DMS153 treated with DMSO at 0.1 percent for 48 hours (cell line): ENCODE results near the gene HNRNPF.
"Not testable (repeated sequence)": the region's sequence is repeated elsewhere in the genome, so short reads cannot be mapped to it uniquely, and the experiment has no call there.

Source experiments
- DNase-seq: peaks from one replicate; lab custom pipeline; 2025; ENCODE audit not compliant: unreplicated experiment; lab: John Stamatoyannopoulos, UW

Gene HNRNPF

DNA sequence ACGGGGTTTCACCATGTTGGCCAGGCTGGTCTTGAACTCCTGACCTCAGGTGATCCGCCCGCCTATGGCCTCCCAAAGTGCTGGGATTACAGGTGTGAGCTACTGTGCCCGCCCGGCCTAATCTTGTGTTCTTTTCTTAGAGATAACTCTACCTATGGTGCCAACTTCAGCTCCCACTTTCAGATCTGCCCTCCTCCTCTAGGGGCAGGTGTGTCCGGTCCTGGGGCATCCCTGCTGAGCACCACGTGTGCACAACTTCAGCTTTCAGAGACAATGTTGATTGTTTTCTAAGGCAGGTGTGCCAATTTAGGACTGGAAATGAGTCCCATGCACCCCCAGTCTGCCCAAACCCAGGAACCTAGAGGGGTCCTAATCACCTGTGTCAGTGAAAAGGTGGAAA is 56.0 kb downstream of the HNRNPF start:
- no peak for DNase-seq

DNA sequence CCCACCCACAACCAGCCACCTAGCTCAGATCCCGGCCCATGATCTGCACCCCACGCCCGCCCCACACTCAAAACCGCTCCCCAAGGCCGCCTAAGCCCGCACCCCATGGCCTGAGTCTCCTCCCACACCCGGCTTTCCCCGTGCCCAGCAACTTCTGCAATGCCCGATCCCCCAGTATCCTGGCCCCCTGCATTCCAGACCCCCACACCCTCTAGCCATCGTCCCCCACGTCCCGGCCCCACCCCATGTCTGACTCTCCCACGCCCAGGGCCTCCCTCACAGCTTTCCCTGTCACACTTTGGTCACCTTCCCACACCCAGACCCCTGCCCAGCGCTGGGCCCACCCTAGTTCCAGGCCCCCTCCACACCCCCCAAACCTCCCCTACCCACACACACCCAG is 57.7 kb downstream of the HNRNPF start:
- no peak for DNase-seq

- DNase-seq: no peak
Observed at GRCh38 chr10:43350686-43351085, 58.3 kb downstream of the HNRNPF start.

DNA sequence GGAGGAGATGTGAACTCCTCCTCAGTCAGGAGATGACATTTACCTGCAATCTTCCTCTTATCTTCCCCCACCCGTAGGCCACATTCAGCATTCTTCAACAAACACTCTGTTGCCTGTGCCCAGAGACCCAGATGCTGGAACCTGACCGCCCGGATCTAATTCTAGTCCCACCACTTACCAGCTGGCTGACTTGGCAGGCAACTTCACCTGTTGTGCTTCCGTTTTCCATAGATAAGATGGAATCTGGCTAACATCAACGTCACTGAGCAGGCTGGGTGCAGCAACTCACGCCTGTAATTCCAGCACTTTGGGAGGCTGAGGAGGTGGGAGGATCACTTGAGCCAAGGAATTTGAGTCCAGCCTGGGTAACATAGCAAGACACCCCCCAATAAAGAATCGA is 58.8 kb downstream of the HNRNPF start:
- no peak for DNase-seq

- peak; percentile 72 for DNase-seq
Observed at GRCh38 chr10:43348511-43349312, 60.3 kb downstream of the HNRNPF start.

- no peak for DNase-seq
Observed at GRCh38 chr10:43347997-43348396, 61.0 kb downstream of the HNRNPF start.

DNA sequence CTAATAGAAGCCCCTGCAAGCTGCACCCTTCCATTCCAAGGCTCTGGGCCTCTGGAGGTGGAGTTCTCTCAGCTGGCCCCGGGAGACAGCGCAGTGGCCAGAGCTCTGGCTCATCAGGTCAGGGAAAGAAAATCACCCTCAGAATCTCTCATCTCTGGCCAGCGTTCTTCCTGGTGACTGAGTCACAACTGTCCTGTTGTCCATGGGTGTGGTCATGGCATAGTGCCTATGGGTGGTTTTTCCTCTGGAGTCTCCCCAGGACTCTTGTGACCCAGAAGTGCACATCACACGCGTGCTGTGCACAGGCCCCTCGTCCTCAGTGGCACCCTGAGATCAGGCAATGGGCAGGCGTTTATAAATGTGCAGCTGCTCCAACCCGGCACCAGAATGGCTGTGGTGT is 64.9 kb downstream of the HNRNPF start:
- no peak for DNase-seq

GRCh38 chr10:43343126-43343525 is 65.9 kb downstream of the HNRNPF start:
- no peak for DNase-seq

DNA sequence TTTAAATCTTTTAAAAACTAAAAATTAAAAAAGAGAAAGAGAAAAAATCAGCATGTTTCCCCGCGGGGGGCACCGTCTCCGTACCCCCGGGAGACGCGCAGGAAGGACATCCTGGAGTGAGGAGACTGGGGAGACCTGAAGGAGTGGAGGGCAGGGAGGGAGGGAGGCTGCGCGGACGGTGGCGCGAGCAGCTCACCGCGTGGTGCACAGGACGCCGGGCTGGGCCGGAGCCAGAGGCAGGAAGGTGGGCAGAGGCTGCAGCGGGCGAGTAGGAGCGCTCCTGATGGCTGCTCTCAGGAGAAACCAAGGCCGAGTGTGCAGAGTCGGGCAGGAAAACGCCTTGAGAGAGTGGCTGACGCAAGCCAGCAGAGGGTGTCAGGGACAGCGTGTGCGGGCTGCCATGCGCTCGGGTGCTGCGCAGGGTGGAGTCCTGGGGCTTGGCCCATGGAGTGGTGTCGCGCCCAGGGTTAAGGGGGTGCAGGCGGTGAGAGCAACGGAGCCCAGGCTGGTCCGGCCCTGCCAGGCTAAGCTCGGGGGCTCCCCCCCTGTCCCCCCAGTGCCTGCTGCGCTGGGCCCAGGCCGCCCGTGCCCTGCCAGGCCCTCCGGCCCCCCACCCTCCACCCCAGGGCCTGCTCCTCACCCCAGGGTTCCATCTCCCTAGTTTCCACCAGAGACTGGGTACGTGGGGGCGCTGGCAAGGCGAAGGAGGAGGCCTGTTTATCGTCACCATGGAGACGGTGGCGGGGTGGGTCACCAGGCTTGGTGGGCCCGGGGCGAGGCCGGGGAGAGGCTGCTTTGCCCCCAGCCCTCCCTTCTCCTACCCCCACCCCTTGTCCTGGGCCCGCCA is 66.5 kb downstream of the HNRNPF start:
- no peak for DNase-seq

DNA sequence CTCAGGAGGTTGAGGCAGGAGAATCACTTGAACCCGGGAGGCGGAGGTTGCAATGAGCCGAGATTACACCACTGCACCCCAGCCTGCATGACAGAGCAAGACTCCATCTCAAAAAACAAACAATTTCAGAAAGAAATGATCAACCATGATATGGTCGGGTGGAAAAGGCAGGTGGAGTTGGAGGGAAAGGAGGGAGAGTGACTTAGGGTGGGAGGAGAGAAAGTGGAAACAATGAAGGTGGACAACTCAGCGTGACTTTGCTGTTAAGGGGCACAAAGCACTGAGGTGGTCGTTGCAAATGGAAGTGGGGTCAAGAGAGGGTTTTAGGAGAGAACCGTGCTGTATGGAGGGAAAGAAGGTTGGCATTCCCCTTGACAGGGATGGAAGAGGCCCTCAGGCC is 67.5 kb downstream of the HNRNPF start:
- no peak for DNase-seq

DNA sequence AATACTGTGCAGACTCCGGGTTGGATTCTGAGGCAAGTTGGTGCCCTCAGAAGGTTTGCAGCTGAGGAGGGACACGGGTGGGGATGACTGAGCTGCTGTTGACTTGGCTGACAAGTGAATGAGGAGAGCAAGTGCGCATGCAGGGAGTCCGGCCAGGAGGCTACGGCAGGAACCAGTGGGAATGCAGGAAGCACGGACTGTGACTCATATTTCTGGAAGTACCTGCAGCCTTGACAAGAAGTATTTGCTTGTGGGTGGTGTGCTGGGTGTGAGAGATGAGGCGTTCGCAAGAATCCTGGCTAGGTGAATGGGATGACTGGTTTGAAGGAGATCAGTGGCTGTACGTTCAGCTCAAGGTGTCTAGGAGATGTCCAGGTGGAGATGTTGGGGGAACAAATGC is 68.4 kb downstream of the HNRNPF start:
- no peak for DNase-seq

- no peak for DNase-seq
Observed at GRCh38 chr10:43340101-43340500, 68.9 kb downstream of the HNRNPF start.

DNA sequence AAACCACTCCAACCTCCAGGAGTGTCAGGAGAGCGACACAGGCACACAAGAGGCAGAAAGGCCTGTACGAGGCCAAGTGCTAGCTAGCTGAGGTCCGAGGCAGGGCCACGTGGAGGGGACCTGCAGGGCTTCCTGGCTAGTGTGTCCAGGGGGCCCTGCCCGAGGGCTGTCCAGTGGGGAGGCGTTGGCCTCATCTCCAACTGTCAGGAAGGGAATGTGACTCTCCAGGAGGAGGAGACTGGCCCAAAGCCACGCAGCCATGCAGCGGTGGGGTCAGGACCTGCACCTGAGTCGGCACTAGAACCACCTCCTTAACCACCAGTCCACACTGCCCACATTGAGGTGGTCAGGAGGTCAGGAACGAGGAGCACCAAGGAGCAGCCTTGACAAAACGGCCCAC is 69.8 kb downstream of the HNRNPF start:
- DNase-seq: no peak

DNA sequence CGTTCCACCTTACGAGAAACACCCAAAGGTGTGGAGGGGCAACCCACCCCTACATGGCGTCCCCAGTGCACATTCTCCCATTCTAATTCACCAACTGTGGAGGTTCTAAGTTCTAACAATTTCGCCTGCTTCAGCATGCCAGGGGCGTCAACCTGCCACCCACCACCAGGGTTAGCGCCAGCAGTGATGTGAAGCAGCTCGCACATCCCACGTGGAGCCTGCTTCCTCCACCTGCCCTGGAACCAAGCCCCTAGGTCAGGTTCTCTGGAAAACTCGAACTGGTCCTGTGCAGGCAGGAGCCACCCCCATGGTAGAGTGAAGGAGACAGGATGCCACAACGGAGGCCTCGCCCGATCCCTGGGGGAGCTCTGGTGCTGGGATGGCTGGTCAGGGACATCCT is 70.9 kb downstream of the HNRNPF start:
- no peak for DNase-seq

- not testable (repeated sequence) for DNase-seq
Observed at GRCh38 chr10:43337536-43337935, 71.5 kb downstream of the HNRNPF start.

- no peak for DNase-seq
Observed at GRCh38 chr10:43336641-43337318, 72.2 kb downstream of the HNRNPF start.

GRCh38 chr10:43336061-43336460 is 72.9 kb downstream of the HNRNPF start:
- no peak for DNase-seq
